K562 (cell line): ENCODE data around the gene ZSCAN5C. TPM values are rescaled to one million over a fixed set of nuclear protein-coding genes. Genes with fewer than 3 reads are reported as not detected.

Experiments used
- ATAC-seq: fragments of 200-7000 bp; cut with Tn5 transposase; 3 replicates; pipeline ENCODE4 v1.9.1; 2020; ENCODE audit warnings: moderate library complexity
- Bru-seq: library from RNA; stranded (reverse); fragments of 400-500 nt; gene quantifications from one replicate; lab custom pipeline; 2021; lab: Mats Ljungman, UMichigan
- BruChase-seq, 2 experiments: library from RNA; stranded (reverse); fragments of 400-500 nt; gene quantifications; one replicate each; lab custom pipeline; 2021; lab: Mats Ljungman, UMichigan
- BruUV-seq: library from RNA; stranded (reverse); fragments of 400-500 nt; replicated peaks from 2 replicates; lab custom pipeline; 2021; lab: Mats Ljungman, UMichigan
- CTCF ChIA-PET: fragments of 300-600 bp; formaldehyde crosslinking; extraction: SDS; loops from one replicate; lab custom pipeline; 2021; ENCODE audit warnings: low intra/inter-chr PET ratio; lab: Yijun Ruan, JAX
- POLR2A ChIA-PET: fragments of 300-600, 350-650 bp; sonication (Branson Sonifier 250); formaldehyde crosslinking; extraction: SDS; loops from one replicate; lab custom pipeline; 2021; ENCODE audit warnings: antibody characterized with exemption, inconsistent platforms; lab: Yijun Ruan, JAX
- DNase-seq, 4 experiments: peaks; one replicate each; pipeline versions ENCODE4 v3.0.0 to v3.0.0-alpha.2; 2011 to 2018; ENCODE audit warnings: low spot score in 3 of 4, mixed read lengths in 3 of 4; ENCODE audit errors: extremely low read depth in 1 of 4
- FAIRE-seq: peaks from 2 replicates; lab custom pipeline; 2011; peaks lifted over from hg19 to GRCh38; lab: Jason Lieb, UNC
- H2AFZ ChIP-seq: 2 replicates; pipeline ENCODE4 v1.6.0; 2011; ENCODE audit warnings: low read depth, low read length, control low read depth, inconsistent platforms
- H3K27ac ChIP-seq: fragments of 200-600 bp; 3 replicates; pipeline ENCODE4 v1.8.0; 2011; ENCODE audit warnings: low read depth, mild to moderate bottlenecking, control low read depth, inconsistent platforms, low read length, moderate library complexity, mixed read lengths; ENCODE audit errors: extremely low read depth
- H3K27me3 ChIP-seq, 2 experiments: fragments of 300-600 bp in 1 of 2; 2 replicates in 1 of 2; 3 replicates in 1 of 2; pipeline versions ENCODE4 v1.6.0 to v1.8.0; 2011; ENCODE audit warnings: inconsistent platforms in 2 of 2, low read length in 2 of 2, mild to moderate bottlenecking in 1 of 2, mixed read lengths in 1 of 2, moderate library complexity in 1 of 2; ENCODE audit not compliant: control insufficient read depth in 2 of 2, insufficient read depth in 2 of 2
- H3K36me3 ChIP-seq: fragments of 300-600 bp; 3 replicates; pipeline ENCODE4 v1.8.0; 2011; ENCODE audit warnings: mild to moderate bottlenecking, low read length, inconsistent platforms; ENCODE audit not compliant: control insufficient read depth, insufficient read depth
- H3K4me1 ChIP-seq, 2 experiments: fragments of 200-600 bp in 1 of 2; replicated peaks in 1 of 2; 2 replicates in 1 of 2; 3 replicates in 1 of 2; pipeline versions ENCODE4 v1.5.1 to v1.8.0; 2011; ENCODE audit warnings: inconsistent platforms in 2 of 2, low read length in 2 of 2, mild to moderate bottlenecking in 1 of 2, mixed read lengths in 1 of 2, moderate library complexity in 1 of 2; ENCODE audit not compliant: control insufficient read depth in 2 of 2, insufficient read depth in 2 of 2
- H3K4me2 ChIP-seq: 2 replicates; pipeline ENCODE4 v1.6.1; 2011; ENCODE audit warnings: low read length, control low read depth, inconsistent platforms, mixed read lengths; ENCODE audit not compliant: insufficient read depth
- H3K4me3 ChIP-seq: fragments of 200-600 bp; sonication (generic), shearing (Covaris generic); 2 replicates; pipeline ENCODE4 v1.5.1; 2016; ENCODE audit warnings: control low read depth, inconsistent platforms
- H3K79me2 ChIP-seq: fragments of 200-600 bp; 3 replicates; pipeline ENCODE4 v1.8.0; 2011; ENCODE audit warnings: low read length, inconsistent platforms; ENCODE audit not compliant: control insufficient read depth, insufficient read depth
- H3K9ac ChIP-seq, 2 experiments: 2 replicates each; pipeline versions ENCODE4 v1.6.0 to v1.6.1; 2011; ENCODE audit warnings: low read depth in 2 of 2, low read length in 2 of 2, control low read depth in 1 of 2, inconsistent platforms in 1 of 2, mild to moderate bottlenecking in 1 of 2, mixed read lengths in 1 of 2; ENCODE audit not compliant: insufficient read depth in 1 of 2
- H3K9me1 ChIP-seq: one replicate; pipeline ENCODE4 v1.6.0; 2011; ENCODE audit warnings: inconsistent platforms, mild to moderate bottlenecking, low read length, moderate library complexity; ENCODE audit not compliant: control insufficient read depth, insufficient read depth
- H3K9me3 ChIP-seq: replicated peaks from 2 replicates; pipeline ENCODE4 v1.5.1; 2011; ENCODE audit warnings: low read depth, low read length, inconsistent platforms; ENCODE audit not compliant: control insufficient read depth, insufficient read depth
- H4K20me1 ChIP-seq: replicated peaks from 2 replicates; pipeline ENCODE4 v1.6.1; 2011; ENCODE audit warnings: low read length, inconsistent platforms, mixed read lengths; ENCODE audit not compliant: control insufficient read depth, insufficient read depth
- ARID2 ChIP-seq: fragments of 450-650 bp; IDR thresholded peaks from 2 replicates; pipeline ENCODE4 v1.6.1; 2017; ENCODE audit warnings: antibody characterized with exemption, mild to moderate bottlenecking
- CBX5 ChIP-seq: IDR thresholded peaks from 2 replicates; pipeline ENCODE4 v1.6.1; 2014; ENCODE audit warnings: low read depth, borderline replicate concordance
- GMEB1 ChIP-seq: fragments of 250-450 bp; sonication (Bioruptor Pico); IDR thresholded peaks from 2 replicates; pipeline ENCODE4 v1.4.0; 2020; ENCODE audit warnings: mild to moderate bottlenecking
- HDAC3 ChIP-seq: fragments of 450-650 bp; IDR thresholded peaks from 2 replicates; pipeline ENCODE4 v1.6.1; 2018; ENCODE audit warnings: borderline replicate concordance, mild to moderate bottlenecking, moderate library complexity; ENCODE audit not compliant: partially characterized antibody
- HNRNPLL ChIP-seq: fragments of 200-400 bp; formaldehyde crosslinking; IDR thresholded peaks from 2 replicates; pipeline ENCODE4 v1.6.1; 2017; ENCODE audit warnings: low read length, low read depth, mild to moderate bottlenecking; ENCODE audit not compliant: poor library complexity, severe bottlenecking
- NR2C2 ChIP-seq, 2 experiments: fragments of 200-800 bp in 1 of 2; sonication (Bioruptor generic) in 1 of 2; sonication (generic) in 1 of 2; formaldehyde crosslinking in 1 of 2; IDR thresholded peaks; 2 replicates each; pipeline versions ENCODE4 v1.6.1 to v1.8.0; 2016 to 2022; ENCODE audit warnings: mild to moderate bottlenecking in 1 of 2, missing compliant biosample characterization in 1 of 2, missing genetic modification characterization in 1 of 2, missing genetic modification reagents in 1 of 2
- POLR2B ChIP-seq: fragments of 450-650 bp; IDR thresholded peaks from 2 replicates; pipeline ENCODE4 v1.6.1; 2018; ENCODE audit warnings: low read depth; ENCODE audit not compliant: partially characterized antibody
- SAFB2 ChIP-seq: fragments of 200-400 bp; formaldehyde crosslinking; IDR thresholded peaks from 2 replicates; pipeline ENCODE4 v1.6.1; 2018; ENCODE audit warnings: borderline replicate concordance, low read length, low read depth, moderate library complexity; ENCODE audit not compliant: severe bottlenecking
- SIRT6 ChIP-seq: IDR thresholded peaks from one replicate; pipeline ENCODE4 v1.6.1; 2012; ENCODE audit warnings: low read depth, mild to moderate bottlenecking, control low read depth, inconsistent platforms, low read length, moderate library complexity
- ZNF140 ChIP-seq: fragments of 250-450 bp; sonication (Bioruptor Pico); IDR thresholded peaks from 2 replicates; pipeline ENCODE4 v1.8.0; 2021; ENCODE audit warnings: moderate library complexity, mild to moderate bottlenecking, inconsistent platforms
- ZNF232 ChIP-seq: sonication (generic); formaldehyde crosslinking; IDR thresholded peaks from 2 replicates; pipeline ENCODE4 v1.8.0; 2022; ENCODE audit warnings: mild to moderate bottlenecking, missing genetic modification reagents
- ZNF77 ChIP-seq: fragments of 250-450 bp; sonication (Bioruptor Pico); IDR thresholded peaks from 2 replicates; pipeline ENCODE4 v1.5.0; 2020
- WGBS: fragments of 100-300 bp; shearing (Covaris generic); methylation state at CpG from one replicate; pipeline ENCODE4 v1.1.6; 2016; ENCODE audit warnings: low coverage, mixed read lengths; ENCODE audit not compliant: insufficient coverage; ENCODE audit errors: missing lambda C conversion rate; 5-methylcytosine and 5-hydroxymethylcytosine counted together
- in situ Hi-C: fragments of 300-500 bp; cut with MboI; formaldehyde crosslinking; loops from 4 replicates; pipeline ENCODE4 v1.15.0; 2018; ENCODE audit warnings: inconsistent platforms, mixed read lengths
- intact Hi-C: fragments of 100-400 bp; cut with micrococcal nuclease; formaldehyde crosslinking; loops from 2 replicates; pipeline ENCODE4 v1.14.2; 2022
- long read RNA-seq, 3 experiments: library from polyadenylated mRNA in 2 of 3; library from RNA in 1 of 3; unstranded in 2 of 3; stranded (forward) in 1 of 3; transcript quantifications; one replicate each; pipeline ENCODE4 v2.0.0, GENCODE V29; 2019 to 2022
- polyA minus RNA-seq, 3 experiments: library from RNA; depleted of rRNA, polyadenylated mRNA; stranded (reverse); fragments of >200 nt; gene quantifications; 2 replicates each; pipeline ENCODE4 v1.2.3, GENCODE V29; 2011
- polyA plus RNA-seq, 8 experiments: library from polyadenylated mRNA; depleted of rRNA in 4 of 8; stranded (reverse) in 5 of 8; unstranded in 3 of 8; fragments of >200 nt; fragmentation: Nextera tagmentation in 2 of 8; fragmentation: Illumina TruSeq in 1 of 8; extraction: Ambion mirVana in 2 of 8; extraction: Trizol in 1 of 8; gene quantifications; 2 replicates each; pipeline versions ENCODE4 v1.2.1 to v1.2.3, GENCODE V29; 2011 to 2014; ENCODE audit warnings: inconsistent platforms in 1 of 8, missing spikeins in 1 of 8
- total RNA-seq, 7 experiments: library from RNA; depleted of rRNA in 6 of 7; stranded (reverse); fragments of >200 nt in 6 of 7; fragmentation: Illumina TruSeq in 2 of 7; extraction: Trizol in 2 of 7; gene quantifications; 2 replicates each; pipeline versions ENCODE4 v1.2.1 to v1.2.3, GENCODE V29; 2011 to 2021; ENCODE audit warnings: low replicate concordance in 1 of 7

The ZSCAN5C gene
- not detected in 2 replicates for total RNA-seq (2011; cell fraction: chromatin; rRNA removed; ENCODE audit: low replicate concordance)
- not detected in 2 replicates for total RNA-seq (2011; cell fraction: nucleolus; rRNA removed)
- not detected in 2 replicates for total RNA-seq (2011; cell fraction: nucleoplasm; rRNA removed)
- 0.08 TPM in 1 of 2 replicates, not detected in the other for total RNA-seq (2014; rRNA removed)
- total RNA-seq (2014; rRNA removed; fragmentation: Illumina TruSeq; extraction: Trizol), result not detected in 2 replicates
- total RNA-seq (2015; rRNA removed; fragmentation: Illumina TruSeq; extraction: Trizol), result not detected in 2 replicates
- total RNA-seq (2021), result not detected in 2 replicates
- polyA plus RNA-seq (2011; rRNA removed), result not detected in 2 replicates
- polyA plus RNA-seq (2011; cell fraction: cytosol; rRNA removed), result not detected in 2 replicates
- not detected in 2 replicates for polyA plus RNA-seq (2011; cell fraction: nucleus; rRNA removed)
- polyA plus RNA-seq (2012), result not detected in 2 replicates
- polyA plus RNA-seq (2014; fragmentation: Illumina TruSeq; extraction: Trizol), result not detected in 2 replicates
- under 1 TPM in 1 of 2 experiments, not detected in 1; 0.07 TPM for polyA plus RNA-seq (2014; fragmentation: Nextera tagmentation; extraction: Ambion mirVana)
- polyA plus RNA-seq (2014; rRNA removed), result not detected in 2 replicates
- polyA minus RNA-seq (2011; rRNA and poly(A)+ RNA removed), result not detected in 2 replicates
- polyA minus RNA-seq (2011; cell fraction: cytosol; rRNA and poly(A)+ RNA removed), result not detected in 2 replicates
- polyA minus RNA-seq (2011; cell fraction: nucleus; rRNA and poly(A)+ RNA removed), result not detected in 2 replicates
- not detected for Bru-seq, nascent RNA
- BruChase-seq, experiment 1, labeled RNA remaining after a 2-hour chase, result not detected
- not detected for BruChase-seq, experiment 2, labeled RNA remaining after a 6-hour chase
- long read RNA-seq, experiment 1, result 0 reads
- long read RNA-seq, experiment 2, result 0 reads
- long read RNA-seq, experiment 3, result 0 reads

DNA sequence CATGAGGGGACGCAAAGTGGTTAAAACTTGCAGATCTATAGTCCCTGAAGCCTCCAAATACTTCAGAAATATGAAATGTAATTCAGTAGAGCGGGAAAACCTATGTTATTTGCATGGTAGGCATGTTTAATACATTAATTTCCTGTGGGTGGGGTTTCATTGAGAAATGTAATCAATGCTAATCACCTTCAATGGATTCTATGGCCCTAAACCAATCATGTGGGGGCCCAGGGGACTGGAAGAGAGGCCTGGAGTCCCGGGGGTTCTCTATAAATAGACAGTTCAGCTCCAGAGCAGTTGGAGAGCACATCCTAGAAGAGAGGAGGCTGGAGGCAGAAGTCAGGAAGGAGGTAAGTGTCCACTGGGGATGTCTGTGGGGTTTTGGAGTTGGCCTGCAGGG is at the start of gene ZSCAN5C:
Gene ZSCAN5C (plus strand): TSS at position 301 of the 400 bp plus-strand sequence. CDS start 3,641 bp downstream, outside the sequence.
- TF ChIP-seq HDAC3 (no peak), SIRT6 (no peak), ZNF232 (CRISPR knock-in tag) (no peak), NR2C2 (CRISPR knock-in tag; IDR thresholded peaks at IDR 0.05) (no peak), NR2C2 (tag; IDR thresholded peaks at IDR 0.05) (no peak), HNRNPLL (no peak), ZNF77 (CRISPR knock-in tag) (no peak), ARID2 (no peak), GMEB1 (CRISPR knock-in tag) (no peak), SAFB2 (no peak), ZNF140 (CRISPR knock-in tag) (no peak), POLR2B (no peak), CBX5 (no peak)
- Histone ChIP-seq H3K27ac (no peak within 1 kb of the TSS), H3K27me3 (peaks cover 7 to 16% of the 10 kb centered on the region in 2 experiments; a peak in 4 of 5 replicates), H3K36me3 (no peaks in the 10 kb centered on the region), H3K4me1 (no peaks in the 10 kb centered on the region), H3K9me3 (no peaks in the 10 kb centered on the region), H2AFZ (no peak within 1 kb of the TSS), H3K9me1 (no peaks in the 10 kb centered on the region), H3K4me3 (no peak within 1 kb of the TSS), H3K79me2 (no peaks in the 10 kb centered on the region), H4K20me1 (no peaks in the 10 kb centered on the region), H3K4me2 (no peak within 1 kb of the TSS), H3K9ac (no peak within 1 kb of the TSS)
- WGBS, result 0% methylated on average over 3 of the region's 3 CpGs
- in situ Hi-C loops, result no loop called here
- DNase-seq (no peak), FAIRE-seq (no peak), ATAC-seq (no peak)
- ChIA-PET CTCF (no interaction called here), POLR2A (no interaction called here)
- BruUV-seq, result no TSS peak
- intact Hi-C loops, result no loop called here
